HG03135 (cell line): ENCODE data around the gene ENHO.
"Not testable (repeated sequence)": the region's sequence is repeated elsewhere in the genome, so short reads cannot be mapped to it uniquely, and the experiment has no call there.

ENCODE experiments used
- ATAC-seq: cut with Tn5 transposase; IDR thresholded peaks from one replicate; pipeline ENCODE4 v1.9.1; 2021; ENCODE audit warnings: mild to moderate bottlenecking, moderate library complexity; ENCODE audit not compliant: unreplicated experiment

The ENHO gene

DNA sequence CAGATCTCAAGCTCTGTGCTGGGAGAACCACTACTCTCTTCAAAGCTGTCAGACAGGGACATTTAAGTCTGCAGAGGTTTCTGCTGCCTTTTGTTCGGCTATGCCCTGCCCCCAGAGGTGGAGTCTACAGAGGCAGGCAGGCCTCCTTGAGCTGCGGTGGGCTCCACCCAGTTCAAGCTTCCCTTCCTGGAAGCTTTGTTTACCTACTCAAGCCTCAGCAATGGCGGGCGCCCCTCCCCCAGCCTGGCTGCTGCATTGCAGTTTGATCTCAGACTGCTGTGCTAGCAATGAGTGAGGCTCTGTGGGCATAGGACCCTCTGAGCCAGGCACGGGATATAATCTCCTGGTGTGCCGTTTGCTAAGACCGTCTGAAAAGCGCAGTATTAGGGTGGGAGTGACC is 9.3 kb upstream of the ENHO start:
- ATAC-seq = not testable (repeated sequence)

DNA sequence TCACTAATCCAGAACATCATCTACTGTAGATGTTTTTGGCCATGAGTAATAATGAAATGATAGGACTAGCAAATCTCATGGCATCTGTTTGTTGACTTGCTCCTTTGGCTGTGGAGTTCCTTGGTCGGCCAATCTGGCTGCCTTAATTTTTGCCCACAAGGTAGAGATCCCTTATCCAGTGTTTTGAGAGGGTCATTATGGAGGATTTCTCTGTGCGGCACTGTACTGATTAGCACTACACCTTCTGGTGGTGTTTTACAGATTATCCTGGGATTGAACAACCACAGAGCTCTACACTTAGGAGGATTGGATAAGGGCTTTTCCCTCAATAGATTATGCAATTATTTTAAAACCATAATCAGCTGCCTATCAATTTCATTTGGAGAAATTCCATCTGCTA is 3.2 kb upstream of the ENHO start:
- no peak for ATAC-seq

DNA sequence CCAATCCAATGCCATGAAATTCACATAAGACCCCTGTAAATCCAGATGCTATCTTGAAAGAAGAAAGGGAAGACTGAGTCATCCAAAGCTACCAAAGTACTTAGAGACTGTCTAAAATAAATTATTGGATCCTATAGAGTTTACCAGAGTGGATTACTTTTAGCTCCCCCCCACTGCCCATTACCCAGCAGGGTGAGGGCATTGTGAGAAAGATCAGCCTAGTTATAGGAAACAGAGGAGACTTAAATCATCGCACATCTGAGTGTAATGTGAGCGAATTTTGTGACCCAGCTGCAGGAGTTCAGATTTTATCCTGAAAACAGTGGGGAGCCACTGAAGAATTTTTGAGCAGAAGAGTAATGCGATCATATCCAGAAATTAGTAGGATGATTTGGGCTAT is 1.6 kb upstream of the ENHO start:
- no peak for ATAC-seq

DNA sequence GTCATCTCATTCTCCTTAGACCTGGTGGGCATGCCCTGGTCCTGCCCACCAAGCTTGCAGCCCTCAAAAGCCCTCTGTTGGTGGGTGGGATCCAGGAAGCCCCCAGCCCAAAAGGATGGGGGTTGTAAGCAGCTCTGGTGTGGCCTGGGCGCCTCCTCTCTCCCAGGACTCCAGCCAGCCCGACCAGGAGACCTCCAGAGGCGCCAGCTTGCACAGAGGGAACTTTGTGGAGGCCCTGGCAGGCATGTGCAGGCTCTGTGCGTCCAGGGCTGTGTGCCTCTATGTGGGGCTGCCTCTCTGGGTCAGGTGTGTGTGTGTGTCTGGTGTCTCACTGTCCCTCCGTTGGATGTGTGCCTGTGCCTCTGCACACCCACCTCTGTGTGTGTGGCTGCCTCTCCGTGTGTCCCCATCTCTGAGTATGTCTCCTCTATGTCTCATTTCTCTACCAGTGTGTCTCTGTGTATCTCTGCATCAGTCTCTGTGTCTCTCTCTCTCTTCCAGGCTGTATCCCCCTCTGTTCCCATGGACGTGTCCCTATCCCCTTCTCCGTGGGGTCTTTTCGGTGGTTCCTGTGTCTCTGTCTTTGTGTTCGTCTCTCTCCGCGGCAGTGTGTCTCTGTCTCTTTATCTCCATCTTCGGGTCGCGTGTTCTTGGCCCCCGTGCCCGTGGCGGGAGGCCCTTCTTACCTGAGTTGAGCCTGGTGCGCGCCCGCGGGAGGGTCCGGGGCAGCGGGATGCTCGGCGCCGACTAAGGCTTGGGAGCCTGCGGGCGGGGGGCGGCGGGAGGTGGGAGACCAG is 501 bp downstream of the ENHO start:
- ATAC-seq = no peak

DNA sequence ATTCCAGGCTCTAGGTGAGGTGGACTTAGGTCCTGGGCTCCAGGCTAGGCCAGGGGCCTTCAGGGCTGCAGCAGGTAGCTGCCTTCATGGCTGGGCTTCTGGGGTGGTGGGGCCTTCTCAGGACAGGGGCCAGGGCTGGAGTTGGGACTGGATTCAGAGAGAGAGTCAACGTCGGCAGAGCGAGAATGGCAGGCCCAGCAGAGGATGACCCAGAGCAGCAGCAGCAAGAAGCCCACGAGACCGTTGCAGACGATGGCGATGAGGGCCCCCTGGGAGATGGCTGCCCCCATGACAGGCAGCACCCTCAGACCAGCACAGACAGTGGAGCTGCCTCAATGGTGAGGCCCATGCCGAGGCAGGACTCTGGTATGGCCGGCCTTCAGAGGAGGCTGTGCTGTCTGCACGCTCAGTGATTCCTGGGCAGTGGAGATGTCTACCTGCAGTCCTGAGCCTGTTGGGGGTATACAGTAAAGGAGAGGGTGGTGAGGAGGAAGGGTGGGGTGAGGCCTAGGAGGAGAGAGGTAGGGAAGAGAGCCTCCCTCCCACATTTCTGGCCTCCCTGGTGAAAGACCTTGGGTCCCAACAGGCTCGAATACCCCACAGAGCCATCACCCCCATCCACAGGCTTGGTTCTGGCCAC is 1.3 kb downstream of the ENHO start:
- ATAC-seq = no peak

DNA sequence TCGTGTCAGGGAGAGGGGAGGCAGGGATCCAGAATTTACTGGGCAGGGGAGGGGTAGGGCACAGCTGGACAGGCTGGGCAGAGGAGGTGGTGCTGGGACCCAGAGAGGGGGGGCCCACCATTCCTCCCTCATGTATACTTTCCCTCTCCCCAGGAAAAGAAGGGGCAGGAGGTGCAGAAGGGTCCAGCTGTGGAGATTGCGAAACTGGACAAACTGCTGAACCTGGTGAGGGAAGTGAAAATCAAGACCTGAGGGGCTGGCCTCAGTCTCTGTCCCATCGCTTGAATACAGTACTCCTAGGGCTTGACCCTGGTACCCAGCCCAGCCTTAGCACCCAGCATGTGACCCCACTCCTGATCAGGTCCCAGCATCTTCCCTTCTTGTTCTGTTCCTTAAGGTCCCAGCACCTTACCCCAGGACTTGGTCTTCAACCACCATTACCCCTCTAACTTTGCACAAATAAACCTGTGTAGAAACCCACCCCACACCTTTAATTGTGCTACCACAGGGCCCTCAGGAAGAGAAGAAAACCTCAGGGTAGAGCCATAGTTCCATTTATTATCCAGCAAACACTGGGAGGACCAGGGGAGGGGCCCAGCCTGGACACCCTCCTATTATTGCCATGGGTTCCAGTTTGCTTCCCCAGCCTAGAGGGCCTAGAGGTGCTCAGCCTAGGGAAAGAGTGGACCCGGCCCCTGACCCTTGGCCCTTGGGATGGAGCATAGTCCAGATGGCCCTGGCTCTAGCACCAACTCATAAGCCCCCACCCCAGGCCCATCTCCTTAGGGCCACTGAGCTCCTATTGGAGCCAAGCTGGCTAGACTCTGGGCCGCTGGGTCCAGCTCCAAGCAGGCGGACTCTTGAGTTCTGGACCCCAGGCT is 2.0 kb downstream of the ENHO start:
- no peak for ATAC-seq

DNA sequence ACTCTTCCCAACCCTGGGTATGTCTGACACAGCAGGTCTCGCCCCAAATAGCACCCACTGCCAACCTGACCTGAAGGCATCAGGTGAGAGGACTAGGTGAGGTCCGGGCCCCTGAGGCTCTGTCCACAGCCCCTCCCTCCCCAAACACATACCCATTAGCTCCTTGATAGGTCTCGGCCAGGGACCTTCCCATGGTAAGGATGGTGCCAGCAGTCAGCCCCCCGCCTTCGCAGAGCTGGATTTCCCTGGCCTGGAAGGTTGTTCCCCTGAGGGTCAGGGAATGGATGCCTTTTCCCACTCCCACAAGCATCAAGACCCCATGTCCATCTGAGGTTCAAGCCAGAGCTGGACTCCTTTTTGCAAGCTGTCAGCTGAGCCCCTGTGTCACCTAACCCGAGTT is 2.7 kb downstream of the ENHO start:
- no peak for ATAC-seq

DNA sequence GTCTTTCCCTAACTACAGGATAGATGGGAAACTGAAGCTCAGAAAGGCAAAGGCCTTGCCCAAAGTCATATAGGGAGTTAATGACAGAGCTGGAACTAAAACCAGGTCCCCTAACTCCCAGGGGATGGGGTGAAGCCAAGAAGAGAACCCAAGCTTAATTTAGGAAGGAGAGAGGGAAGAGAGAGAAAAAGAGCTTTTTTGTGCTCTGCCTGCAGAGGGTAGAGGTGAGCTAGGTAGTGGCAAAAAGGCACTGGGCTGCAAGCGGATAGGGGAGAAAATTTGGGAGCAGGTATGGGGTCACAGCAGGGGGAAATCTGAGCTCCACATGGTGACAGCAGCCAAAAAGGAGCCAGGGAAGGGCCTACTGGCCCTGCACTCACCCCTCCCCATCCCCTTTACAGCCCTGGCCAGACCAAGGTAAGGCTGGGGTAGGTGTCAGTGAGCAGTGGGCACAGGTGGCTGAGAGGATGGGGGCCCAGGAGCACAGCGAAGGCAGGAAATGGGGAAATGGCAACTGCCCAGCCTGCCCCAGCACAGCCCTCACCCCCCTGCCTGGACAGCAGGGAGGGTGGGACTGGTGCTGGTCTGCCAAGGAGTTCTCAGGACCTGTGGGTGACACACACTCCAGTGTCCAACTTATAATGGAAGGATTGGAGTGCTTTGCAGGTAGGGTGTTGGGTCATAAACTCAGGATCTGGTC is 3.3 kb downstream of the ENHO start:
- no peak for ATAC-seq

DNA sequence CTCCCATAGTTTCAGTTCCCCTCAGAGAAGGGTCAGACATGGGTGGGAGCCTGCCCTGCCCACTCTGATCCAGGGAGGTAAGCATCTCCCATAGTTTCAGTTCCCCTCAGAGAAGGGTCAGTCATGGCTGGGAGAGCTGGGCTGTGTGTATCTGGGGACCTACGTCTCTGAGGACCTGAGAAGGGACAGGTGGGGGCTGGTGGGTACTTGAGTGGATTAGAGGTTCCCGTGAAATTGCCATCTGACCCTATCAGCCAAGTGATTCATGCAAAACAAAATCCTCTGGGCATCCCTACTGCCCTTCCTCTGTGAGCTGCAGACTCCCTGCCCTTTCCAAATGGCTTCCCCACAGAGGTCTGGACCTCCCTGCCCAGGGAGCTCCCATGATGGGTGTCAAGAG is 3.9 kb downstream of the ENHO start:
- no peak for ATAC-seq

DNA sequence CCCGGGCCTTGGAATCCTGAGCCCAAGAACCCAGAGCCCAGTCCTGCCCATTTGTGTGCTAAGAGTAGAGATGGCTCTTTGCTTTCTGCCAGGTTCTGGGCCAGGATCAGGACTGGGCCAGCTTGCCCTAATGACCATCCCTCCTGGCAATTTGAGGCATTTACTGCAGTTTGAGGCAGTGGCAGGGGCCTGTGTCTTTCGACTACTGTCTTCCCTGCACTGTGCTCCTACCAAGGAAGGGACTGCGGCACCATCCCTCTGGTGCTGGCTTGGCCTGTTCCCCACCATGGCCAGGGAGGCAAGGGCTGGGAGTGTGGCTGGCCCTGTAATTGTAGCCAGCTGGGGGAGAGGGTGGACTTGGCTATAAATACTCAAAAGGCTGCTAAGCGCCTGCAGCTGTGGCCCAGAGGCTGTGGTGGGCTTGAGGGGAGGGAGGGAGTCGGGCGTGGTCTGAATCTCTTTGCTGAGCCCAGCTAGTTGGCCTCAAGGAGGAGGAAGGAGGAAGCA is 4.6 kb downstream of the ENHO start:
- ATAC-seq = no peak

DNA sequence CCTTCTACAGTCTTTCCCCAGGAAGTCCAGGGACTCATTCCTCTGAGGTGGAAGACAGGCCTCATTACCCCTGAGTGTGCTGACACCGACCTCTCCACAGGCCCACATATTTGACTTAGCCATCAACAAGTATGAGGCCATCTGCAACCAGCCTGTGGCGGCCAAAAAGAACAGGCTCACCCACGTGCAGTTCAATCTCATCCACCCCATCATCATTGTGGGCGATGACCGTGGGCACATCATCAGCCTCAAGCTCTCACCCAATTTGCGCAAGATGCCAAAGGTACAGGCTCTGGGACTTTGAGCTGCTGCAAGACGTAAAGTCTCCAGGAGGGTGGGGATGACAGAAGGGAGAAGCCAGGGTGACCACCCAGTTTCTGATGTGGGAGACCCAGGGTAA is 5.6 kb downstream of the ENHO start:
- no peak for ATAC-seq

DNA sequence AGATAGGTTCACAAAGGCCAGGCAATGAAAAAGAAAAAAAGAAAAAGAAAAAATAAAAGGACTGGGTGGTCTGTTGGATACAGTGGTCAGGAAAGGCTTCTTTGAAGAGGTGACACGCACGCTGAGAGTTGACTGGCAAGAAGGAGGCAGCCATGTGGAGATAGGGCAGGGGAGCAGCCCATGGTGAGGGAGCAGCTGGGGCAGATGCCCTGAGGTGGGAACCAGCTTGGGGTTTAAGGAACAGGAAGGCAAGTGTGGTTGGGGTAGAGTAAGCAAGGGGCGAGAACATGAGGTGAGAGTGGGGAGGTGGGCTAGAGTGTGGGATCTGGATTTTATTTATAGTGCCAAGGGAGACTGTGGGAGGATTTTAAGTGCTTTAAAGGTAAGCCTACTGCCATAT is 6.8 kb downstream of the ENHO start:
- no peak for ATAC-seq

DNA sequence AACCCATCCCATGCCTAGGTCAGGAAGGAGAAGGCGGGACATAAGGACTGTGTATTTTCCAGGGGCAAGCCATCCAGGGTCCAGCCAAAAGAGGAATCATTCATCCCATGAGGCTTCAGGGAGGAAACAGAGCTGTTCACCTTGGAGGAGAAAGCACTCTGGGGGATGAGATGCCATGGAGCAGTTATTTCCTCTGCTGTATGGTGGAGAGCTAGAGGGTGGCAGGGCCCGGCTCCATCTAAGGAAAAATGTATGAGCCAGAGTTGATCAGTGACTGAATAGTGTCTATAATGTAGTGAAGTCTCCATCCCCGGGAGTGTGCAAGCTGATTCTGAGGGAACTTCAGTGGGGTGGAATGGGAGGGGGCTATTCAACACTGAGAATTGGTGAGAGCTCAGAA is 8.0 kb downstream of the ENHO start:
- no peak for ATAC-seq

DNA sequence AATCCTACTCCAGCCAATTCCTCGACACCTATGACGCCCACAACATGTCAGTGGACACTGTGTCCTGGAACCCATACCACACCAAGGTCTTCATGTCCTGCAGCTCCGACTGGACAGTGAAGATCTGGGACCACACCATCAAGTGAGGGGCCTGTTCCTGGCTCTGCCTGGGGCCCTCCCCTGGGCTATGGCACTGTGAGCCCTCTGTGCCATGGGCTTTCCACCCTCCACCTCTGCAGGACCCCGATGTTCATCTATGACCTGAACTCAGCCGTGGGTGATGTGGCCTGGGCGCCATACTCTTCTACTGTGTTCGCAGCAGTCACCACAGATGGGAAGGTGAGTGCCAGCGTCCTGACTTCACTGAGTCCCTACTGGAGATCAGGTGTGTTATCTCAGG is 8.4 kb downstream of the ENHO start:
- ATAC-seq = no peak

DNA sequence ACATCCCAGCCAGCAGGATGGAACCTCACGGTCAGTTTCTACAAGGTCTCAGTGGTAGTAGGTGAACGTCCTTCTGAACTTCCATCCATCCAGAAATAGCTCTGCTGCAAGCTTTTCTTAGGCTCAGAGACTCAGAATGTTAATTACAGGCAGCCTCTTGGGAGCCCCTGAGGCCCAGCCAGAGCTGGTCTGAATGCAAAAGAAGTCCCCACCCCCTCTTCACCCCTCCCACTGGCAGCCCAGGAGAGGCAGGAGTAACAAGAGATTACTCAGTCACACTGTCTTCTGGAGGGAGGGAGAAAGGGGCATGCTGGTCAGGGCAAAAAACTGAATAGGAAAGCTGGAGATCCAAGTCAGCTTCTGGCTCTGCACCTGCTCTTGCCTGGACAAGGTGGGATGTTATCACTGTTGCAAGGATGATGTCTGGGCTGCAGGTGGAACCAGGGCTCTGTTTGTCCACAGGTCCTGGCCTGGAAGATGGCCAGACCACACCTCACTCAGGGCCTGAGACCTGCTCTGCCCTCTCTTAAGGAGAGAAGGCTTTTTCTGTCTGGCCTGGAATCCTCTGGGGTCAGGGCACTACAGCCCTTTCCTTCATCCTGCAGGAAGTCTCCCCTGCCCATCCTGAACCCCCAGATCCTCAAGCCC is 9.1 kb downstream of the ENHO start:
- ATAC-seq = no peak

DNA sequence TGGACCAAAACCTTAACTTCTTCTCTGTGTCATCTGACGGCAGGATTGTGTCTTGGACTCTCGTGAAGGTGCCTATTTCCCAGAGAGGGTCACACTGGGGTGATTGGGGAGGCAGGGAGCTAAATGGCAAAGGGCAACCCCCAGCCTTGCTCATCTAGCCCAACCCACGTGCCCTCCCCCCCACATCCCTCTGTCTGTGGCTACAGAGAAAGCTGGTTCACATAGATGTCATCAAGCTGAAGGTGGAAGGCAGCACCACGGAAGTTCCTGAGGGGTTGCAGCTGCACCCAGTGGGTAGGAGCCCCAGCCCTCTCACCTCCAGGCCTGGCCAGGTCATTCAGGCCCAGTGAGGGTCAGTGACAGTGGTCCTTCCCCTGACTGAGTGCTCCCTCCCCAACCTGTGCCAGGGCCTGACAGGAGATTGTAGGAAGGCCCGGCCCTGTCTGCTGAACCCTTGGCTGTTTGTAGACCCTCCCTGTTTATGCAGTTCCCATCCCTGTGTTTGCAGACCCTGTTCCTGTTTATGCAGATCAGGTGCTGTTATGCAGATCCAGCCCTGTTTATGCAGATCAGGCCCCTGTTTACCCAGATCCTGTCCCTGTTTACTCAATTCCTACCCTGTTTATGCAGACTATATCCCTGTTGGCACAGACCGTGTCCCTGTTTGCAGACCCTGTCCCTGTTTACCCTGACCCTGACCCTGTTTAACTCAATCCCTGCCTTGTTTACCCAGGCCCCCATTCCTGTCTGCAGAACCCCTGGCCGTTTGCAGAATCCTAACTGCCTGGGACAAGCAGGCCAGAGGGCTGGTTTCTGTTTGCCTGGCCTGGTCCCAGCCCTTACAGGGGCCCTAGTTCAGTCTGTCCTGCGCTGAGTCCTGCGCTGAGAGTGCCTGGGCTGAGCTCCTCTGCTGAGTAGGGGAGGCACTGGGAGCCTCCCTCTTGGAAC is 10.4 kb downstream of the ENHO start:
- no peak for ATAC-seq

DNA sequence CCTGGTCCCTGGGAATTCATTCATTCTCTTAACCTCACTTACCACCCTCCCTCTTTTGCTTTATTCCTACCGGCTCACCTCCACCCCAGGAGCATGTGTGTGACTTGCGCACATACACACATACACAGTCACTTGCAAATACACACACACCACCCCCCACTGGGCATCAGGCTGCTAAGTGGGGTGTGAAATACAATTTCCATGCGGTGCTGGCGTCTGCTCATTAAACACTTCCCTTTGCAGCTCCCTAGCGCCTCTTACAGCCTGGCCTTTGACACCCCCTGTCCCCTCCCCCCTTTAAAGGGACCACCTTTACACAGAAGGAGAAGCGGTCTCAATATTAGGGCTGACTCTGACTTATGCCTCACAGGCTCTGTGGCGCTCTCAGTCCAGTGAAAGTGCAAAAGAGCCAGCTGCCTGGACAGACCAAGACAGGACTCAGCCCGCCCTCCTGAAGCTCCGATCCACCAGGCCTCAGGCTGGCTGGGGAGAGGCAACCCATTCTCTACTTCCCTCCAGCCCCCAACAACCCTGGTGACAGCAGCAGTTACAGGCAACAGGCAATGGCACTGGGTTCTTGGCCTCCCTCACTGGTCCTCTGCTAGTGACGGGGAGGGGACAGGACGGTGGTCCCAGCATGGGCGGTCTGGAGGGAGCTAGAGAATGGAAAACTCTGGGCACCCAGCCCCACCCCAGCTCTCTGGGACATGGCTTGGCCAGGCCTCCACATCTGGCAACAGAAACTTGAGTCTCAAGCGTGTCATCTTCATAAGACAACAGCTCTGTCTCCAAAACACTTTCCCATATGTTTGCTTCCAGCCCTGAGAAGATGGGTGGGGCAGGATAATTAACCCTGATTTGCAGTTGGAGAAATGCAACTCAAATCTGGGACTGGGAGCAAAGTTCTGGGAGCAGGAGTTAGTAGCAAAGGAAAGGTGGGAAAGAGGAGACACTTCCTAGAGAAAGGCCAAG is 12.0 kb downstream of the ENHO start:
- ATAC-seq = no peak

DNA sequence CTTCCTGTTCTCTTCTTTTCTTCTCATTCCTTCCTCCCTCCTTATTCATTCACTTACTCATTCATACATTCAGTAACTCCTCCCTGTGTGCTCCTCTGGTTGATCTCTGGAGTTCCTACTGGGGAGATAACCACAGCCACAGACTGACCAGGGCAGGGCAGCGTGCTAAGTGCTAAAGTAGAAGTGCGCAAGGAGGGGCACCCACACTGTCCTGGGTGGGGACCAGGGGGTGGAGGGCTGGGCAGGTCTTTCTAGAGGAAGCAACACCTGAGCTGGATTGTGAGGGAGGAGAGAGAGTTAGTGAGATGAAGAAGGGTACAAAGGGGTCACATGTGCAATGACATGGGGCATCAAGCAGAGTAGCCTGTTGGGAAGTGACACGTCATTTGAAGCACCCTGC is 13.8 kb downstream of the ENHO start:
- ATAC-seq = no peak
